Bronchial epithelial cell (primary cell): ENCODE data around the gene CASP3. TPM values are rescaled to one million over a fixed set of nuclear protein-coding genes. Genes with fewer than 3 reads are reported as not detected.
"Not testable (repeated sequence)": the region's sequence is repeated elsewhere in the genome, so short reads cannot be mapped to it uniquely, and the experiment has no call there.

Experiments
- DNase-seq: peaks from one replicate; pipeline ENCODE4 v3.0.0-alpha.2; 2010; ENCODE audit warnings: low read depth
- FAIRE-seq: peaks from 2 replicates; lab custom pipeline; 2011; peaks lifted over from hg19 to GRCh38; lab: Jason Lieb, UNC
- H3K27me3 ChIP-seq: 2 replicates; pipeline ENCODE4 v1.5.1; 2011; ENCODE audit warnings: low read length; ENCODE audit not compliant: control insufficient read depth, insufficient read depth
- H3K36me3 ChIP-seq: 2 replicates; pipeline ENCODE4 v1.5.1; 2011; ENCODE audit warnings: low read length; ENCODE audit not compliant: control insufficient read depth, insufficient read depth
- H3K4me3 ChIP-seq: 2 replicates; pipeline ENCODE4 v1.5.1; 2011; ENCODE audit warnings: mild to moderate bottlenecking, low read depth, low read length, control low read depth
- total RNA-seq: library from RNA; depleted of rRNA; stranded (reverse); fragments of >200 nt; gene quantifications from 2 replicates; pipeline ENCODE4 v1.2.1, GENCODE V29; 2014
- TF ChIP-seq, protein P1 (sequence below): IDR thresholded peaks from 2 replicates; pipeline ENCODE4 v1.5.1; 2011; ENCODE audit warnings: mild to moderate bottlenecking, moderate library complexity, low read length, control low read depth, inconsistent platforms; ENCODE audit not compliant: insufficient read depth, severe bottlenecking

The CASP3 gene
- total RNA-seq, 1 donor from 2014 or later: 23.7 TPM

DNA sequence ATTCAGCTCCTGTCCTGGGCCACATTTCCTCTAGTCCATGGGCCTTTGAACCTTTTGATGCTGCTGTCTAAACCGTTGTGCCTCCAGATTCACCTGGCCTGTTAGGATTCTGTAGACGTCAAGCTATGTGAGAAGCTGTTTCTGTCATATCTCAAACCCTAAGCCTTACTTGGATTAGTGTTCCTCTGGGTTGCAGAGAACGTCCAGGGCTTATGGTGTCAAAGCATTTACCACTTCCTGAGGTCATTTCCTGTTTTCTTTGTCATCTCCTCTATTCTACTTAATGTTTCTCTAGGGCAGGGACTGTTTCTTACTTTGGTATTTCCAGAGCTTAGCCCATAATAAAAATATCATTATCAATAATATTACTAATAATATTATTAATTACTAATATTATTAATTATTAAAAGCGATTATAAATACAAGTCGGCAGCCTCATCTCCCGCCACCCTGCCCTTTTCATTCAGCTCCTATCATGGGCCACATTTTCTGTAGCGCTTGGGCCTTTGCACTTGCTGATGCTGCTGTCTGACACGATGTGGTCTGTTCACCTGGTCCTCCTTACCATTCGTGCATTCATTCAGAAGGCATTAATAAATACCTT is 19.4 kb upstream of the CASP3 start:
- Histone ChIP-seq H3K27me3 (no peaks in the 10 kb centered on the region), H3K4me3 (no peak overlapping the region), H3K36me3 (peaks cover 3% of the 10 kb centered on the region)
- FAIRE-seq (no peak), DNase-seq (no peak)
- TF ChIP-seq, protein P1, sequence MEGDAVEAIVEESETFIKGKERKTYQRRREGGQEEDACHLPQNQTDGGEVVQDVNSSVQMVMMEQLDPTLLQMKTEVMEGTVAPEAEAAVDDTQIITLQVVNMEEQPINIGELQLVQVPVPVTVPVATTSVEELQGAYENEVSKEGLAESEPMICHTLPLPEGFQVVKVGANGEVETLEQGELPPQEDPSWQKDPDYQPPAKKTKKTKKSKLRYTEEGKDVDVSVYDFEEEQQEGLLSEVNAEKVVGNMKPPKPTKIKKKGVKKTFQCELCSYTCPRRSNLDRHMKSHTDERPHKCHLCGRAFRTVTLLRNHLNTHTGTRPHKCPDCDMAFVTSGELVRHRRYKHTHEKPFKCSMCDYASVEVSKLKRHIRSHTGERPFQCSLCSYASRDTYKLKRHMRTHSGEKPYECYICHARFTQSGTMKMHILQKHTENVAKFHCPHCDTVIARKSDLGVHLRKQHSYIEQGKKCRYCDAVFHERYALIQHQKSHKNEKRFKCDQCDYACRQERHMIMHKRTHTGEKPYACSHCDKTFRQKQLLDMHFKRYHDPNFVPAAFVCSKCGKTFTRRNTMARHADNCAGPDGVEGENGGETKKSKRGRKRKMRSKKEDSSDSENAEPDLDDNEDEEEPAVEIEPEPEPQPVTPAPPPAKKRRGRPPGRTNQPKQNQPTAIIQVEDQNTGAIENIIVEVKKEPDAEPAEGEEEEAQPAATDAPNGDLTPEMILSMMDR: no peak

DNA sequence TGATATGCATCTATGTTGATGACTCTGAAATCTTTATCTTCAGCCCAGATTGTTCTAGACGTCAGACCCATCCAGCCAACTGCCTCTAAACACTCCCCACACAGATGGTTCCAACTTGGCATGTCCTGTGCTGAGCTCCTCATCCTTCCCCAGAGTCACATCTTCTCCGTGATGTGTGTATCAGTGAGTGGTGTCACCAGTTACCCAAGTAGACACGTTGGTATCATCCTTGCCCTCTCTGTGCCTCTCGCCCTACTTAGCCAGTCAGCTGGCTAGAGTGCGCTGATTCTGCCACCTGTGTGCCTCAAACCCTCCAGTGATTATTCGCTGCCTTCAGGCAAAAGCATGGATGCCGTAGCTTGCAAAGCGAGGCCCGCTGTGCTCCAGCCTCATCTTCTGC is 18.8 kb upstream of the CASP3 start:
- Histone ChIP-seq H3K36me3 (peaks cover 3% of the 10 kb centered on the region), H3K27me3 (no peaks in the 10 kb centered on the region), H3K4me3 (no peak overlapping the region)
- peak; percentile 60 for FAIRE-seq
- no peak for DNase-seq
- TF ChIP-seq, protein P1: no peak

DNA sequence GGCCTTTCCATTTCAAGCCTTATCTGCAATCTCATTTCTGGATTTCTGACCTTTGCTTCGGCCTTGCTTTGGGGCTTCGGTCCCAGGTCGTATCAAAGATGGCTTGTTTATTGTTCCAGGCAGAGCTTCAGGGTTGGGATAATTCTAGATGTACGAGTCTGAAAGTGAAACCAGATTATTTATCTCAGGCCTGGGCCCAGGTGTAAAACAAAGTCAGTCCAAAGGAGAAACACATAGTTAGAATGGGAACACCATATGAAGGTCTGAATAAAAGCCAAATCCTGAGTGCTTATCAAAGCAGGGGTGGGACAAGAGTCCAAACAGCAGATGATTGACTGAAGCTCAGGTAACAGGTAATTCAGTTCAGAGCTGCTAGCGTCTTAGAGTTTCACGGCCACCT is 17.4 kb upstream of the CASP3 start:
- no peak for FAIRE-seq
- Histone ChIP-seq H3K36me3 (peaks cover 3% of the 10 kb centered on the region), H3K4me3 (no peak overlapping the region), H3K27me3 (no peaks in the 10 kb centered on the region)
- TF ChIP-seq, protein P1: no peak
- no peak for DNase-seq

DNA sequence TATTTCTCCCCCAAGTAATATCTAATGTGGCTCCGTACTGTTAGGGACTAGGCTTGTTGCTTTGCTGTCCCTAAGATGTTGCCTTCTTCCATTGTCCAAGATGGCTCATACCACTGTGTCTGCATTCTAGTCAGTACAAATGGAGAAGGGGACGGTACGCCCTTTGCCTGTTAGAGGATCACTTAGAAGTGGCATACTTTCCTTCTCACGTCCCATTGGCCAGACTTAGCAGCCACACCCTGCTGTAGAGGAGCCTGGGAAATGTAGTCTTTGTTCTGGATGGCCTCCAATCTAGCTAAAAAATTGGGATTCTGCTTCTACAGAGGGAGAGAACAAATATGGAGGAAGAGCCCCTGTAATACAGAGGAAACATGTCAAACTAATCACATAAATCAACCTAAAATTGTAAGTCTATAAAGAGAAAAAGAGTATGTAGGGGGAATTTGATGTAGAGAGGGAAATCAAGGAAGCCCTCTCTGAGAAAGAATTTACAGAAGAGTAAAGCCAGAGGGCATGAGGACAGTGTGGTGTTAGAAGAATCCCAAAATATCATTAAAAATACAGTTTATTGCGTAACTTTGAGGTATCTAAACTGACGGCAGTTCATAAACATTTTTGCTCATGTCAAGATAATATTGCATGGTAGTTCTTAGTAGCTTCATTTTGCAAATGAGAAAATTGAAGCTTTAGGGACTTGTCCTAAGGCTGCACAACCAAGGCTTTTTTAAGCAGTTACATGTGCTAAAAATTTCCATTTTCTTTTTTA is 15.4 kb upstream of the CASP3 start:
- Histone ChIP-seq H3K4me3 (no peak overlapping the region), H3K27me3 (no peaks in the 10 kb centered on the region), H3K36me3 (peaks cover 3% of the 10 kb centered on the region)
- FAIRE-seq: no peak
- TF ChIP-seq, protein P1: no peak
- DNase-seq: peak; percentile 17

DNA sequence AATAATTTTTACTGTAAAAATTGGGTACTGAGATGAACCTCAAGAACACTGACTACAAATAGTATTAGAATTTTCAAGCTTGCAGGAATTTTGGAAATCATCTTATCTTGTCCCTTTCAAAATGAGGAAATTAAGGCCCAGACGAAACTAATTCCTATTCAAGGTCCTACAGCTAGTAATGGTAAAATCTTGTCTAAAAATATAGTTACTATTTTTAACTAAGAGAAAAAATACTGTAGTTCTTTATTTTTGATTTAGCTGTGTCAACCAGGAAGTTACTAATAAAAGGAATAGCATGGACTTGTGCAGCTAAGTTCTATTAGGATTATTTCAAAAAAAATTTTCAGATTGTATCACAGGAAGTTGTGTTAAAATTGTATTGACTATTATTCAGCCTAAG is 13.0 kb upstream of the CASP3 start:
- no peak for DNase-seq
- H3K36me3 ChIP-seq: peaks cover 3% of the 10 kb centered on the region
- TF ChIP-seq, protein P1: no peak

DNA sequence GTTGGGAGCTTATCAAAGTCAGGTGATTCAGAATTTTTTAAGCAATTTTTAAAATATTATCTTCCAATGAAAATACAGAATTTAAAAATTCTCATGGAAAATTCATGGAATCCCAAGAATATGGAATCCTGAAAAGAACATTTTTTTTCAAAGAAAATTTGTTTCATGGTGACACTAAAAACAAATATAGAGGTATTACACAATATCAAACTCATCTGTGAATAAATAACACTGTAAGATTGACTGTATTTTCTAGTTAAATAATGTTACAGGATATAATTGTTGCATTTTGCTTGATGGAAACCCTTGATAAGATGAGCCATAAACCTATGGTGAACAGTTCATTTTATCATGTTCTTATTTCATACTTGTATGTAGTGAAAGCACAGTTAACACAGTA is 11.7 kb upstream of the CASP3 start:
- TF ChIP-seq, protein P1: no peak
- H3K4me3 ChIP-seq: no peak overlapping the region
- H3K36me3 ChIP-seq: no peaks in the 10 kb centered on the region
- no peak for FAIRE-seq
- no peak for DNase-seq
- no peaks in the 10 kb centered on the region for H3K27me3 ChIP-seq

More for the DNA sequence above, 13.0 kb upstream of the CASP3 start:
- no peaks in the 10 kb centered on the region for H3K27me3 ChIP-seq
- FAIRE-seq: no peak
- no peak overlapping the region for H3K4me3 ChIP-seq

DNA sequence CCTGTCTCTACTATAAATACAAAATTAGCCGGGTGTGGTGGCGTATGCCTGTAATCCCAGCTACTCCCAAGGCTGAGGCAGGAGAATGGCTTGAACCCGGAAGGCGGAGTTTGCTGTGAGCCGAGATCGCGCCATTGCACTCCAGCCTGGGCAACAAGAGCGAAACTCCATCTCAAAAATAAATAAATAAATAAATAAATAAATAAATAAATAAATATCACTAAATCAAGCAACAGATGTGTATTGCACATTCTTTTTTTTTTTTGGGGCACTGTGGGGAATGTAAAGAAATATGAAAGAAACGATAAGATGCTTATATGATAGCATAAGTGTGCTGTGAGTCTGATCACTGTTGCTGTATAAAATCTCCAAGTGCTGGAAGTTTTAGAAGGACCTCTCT is 8.6 kb upstream of the CASP3 start:
- not testable (repeated sequence) for H3K27me3 ChIP-seq, DNase-seq, FAIRE-seq, H3K4me3 ChIP-seq, H3K36me3 ChIP-seq
